ENCODE data around the gene RNASET2. TPM values are rescaled to one million over a fixed set of nuclear protein-coding genes. Genes with fewer than 3 reads are reported as not detected.

RNASET2 gene
- total and polyA plus RNA-seq, 8 donors, result 38.1 to 68.5 (median 47.0) TPM

GRCh38 chr6:166997348-166997747, 41.0 kb upstream of the RNASET2 start:
- Histone ChIP-seq H3K9me3 (no peaks in the 10 kb centered on the region), H3K27me3 (no peaks in the 10 kb centered on the region), H3K36me3 (no peaks in the 10 kb centered on the region), H3K4me1 (peaks cover 7 to 40% of the 10 kb centered on the region in 2 donors), H3K27ac (peak overlapping the region; percentile 46 to 84), H3K4me3 (peak overlapping the region; percentile 67 to 99)
- no peak for ATAC-seq
- intact Hi-C loops (cut with DNase I), result loop anchor here in 1 of 2 donors (10.0 kb wide), 1 partner anchor 213 kb away; no protein-coding TSS in a partner anchor
- no peak for DNase-seq
- no peak for TF ChIP-seq CTCF (IDR thresholded peaks at IDR 0.05)

GRCh38 chr6:166996406-166996805, 40.1 kb upstream of the RNASET2 start:
- ATAC-seq (peak; percentile 5), DNase-seq (peak in 1 of 4 donors; percentile 19)
- Histone ChIP-seq H3K4me3 (no peak overlapping the region), H3K9me3 (no peaks in the 10 kb centered on the region), H3K27me3 (no peaks in the 10 kb centered on the region), H3K27ac (no peak overlapping the region), H3K4me1 (peaks cover 7 to 36% of the 10 kb centered on the region in 2 donors), H3K36me3 (no peaks in the 10 kb centered on the region)
- intact Hi-C loops (cut with DNase I), result loop anchor here in 1 of 2 donors (10.0 kb wide), 1 partner anchor 212 kb away; no protein-coding TSS in a partner anchor
- TF ChIP-seq CTCF (IDR thresholded peaks at IDR 0.05), result no peak

- no peaks in the 10 kb centered on the region for H3K4me1 ChIP-seq
- H3K9me3 ChIP-seq, result no peaks in the 10 kb centered on the region
- TF ChIP-seq CTCF (IDR thresholded peaks at IDR 0.05), result peak; percentile 40 to 43
- H3K36me3 ChIP-seq, result no peaks in the 10 kb centered on the region
- no peak overlapping the region for H3K4me3 ChIP-seq
- intact Hi-C loops (cut with DNase I), result loop anchor here in 1 of 2 donors (10.0 kb wide), 1 partner anchor 205 kb away; no protein-coding TSS in a partner anchor
- no peaks in the 10 kb centered on the region for H3K27me3 ChIP-seq
- ATAC-seq (peak; percentile 84), DNase-seq (no peak)
- no peak overlapping the region for H3K27ac ChIP-seq
Measured at GRCh38 chr6:166989427-166990032, 33.2 kb upstream of the RNASET2 start.

GRCh38 chr6:166988674-166989201, 32.4 kb upstream of the RNASET2 start:
- no peaks in the 10 kb centered on the region for H3K27me3 ChIP-seq
- no peak overlapping the region for H3K27ac ChIP-seq
- H3K9me3 ChIP-seq, result no peaks in the 10 kb centered on the region
- no peaks in the 10 kb centered on the region for H3K36me3 ChIP-seq
- intact Hi-C loops (cut with DNase I), result no loop called here
- no peak overlapping the region for H3K4me3 ChIP-seq
- no peaks in the 10 kb centered on the region for H3K4me1 ChIP-seq
- ATAC-seq, result no peak
- TF ChIP-seq CTCF (IDR thresholded peaks at IDR 0.05), result no peak
- DNase-seq, result no peak

GRCh38 chr6:166987930-166988329, 31.6 kb upstream of the RNASET2 start:
- ATAC-seq (no peak), DNase-seq (no peak)
- no peaks in the 10 kb centered on the region for H3K36me3 ChIP-seq
- TF ChIP-seq CTCF (IDR thresholded peaks at IDR 0.05), result no peak
- H3K9me3 ChIP-seq, result no peaks in the 10 kb centered on the region
- intact Hi-C loops (cut with DNase I), result no loop called here
- no peak overlapping the region for H3K4me3 ChIP-seq
- no peaks in the 10 kb centered on the region for H3K27me3 ChIP-seq
- no peak overlapping the region for H3K27ac ChIP-seq
- no peaks in the 10 kb centered on the region for H3K4me1 ChIP-seq
